HG02610 (cell line): ENCODE measurements around the gene NEU4.

ENCODE experiments used
- ATAC-seq: cut with Tn5 transposase; IDR thresholded peaks from one replicate; pipeline ENCODE4 v1.9.1; 2021; ENCODE audit warnings: mild to moderate bottlenecking, moderate library complexity; ENCODE audit not compliant: unreplicated experiment

The NEU4 gene

GRCh38 chr2:241849616-241850543, 40.9 kb downstream of the NEU4 start:
- ATAC-seq, result no peak

GRCh38 chr2:241850544-241851324, 41.7 kb downstream of the NEU4 start:
- no peak for ATAC-seq

GRCh38 chr2:241851325-241852115, 42.5 kb downstream of the NEU4 start:
- ATAC-seq, result no peak

- ATAC-seq, result no peak
Measured at GRCh38 chr2:241852116-241852980, 43.4 kb downstream of the NEU4 start.

GRCh38 chr2:241852981-241853631, 44.1 kb downstream of the NEU4 start:
- no peak for ATAC-seq

- no peak for ATAC-seq
Measured at GRCh38 chr2:241853651-241854341, 44.8 kb downstream of the NEU4 start.

GRCh38 chr2:241854342-241855244, 45.6 kb downstream of the NEU4 start:
- no peak for ATAC-seq

- ATAC-seq, result no peak
Measured at GRCh38 chr2:241855245-241855887, 46.4 kb downstream of the NEU4 start.

GRCh38 chr2:241855888-241856422, 47.0 kb downstream of the NEU4 start:
- ATAC-seq, result no peak

- no peak for ATAC-seq
Measured at GRCh38 chr2:241857041-241857541, 48.1 kb downstream of the NEU4 start.

- ATAC-seq, result no peak
Measured at GRCh38 chr2:241857572-241858121, 48.7 kb downstream of the NEU4 start.

GRCh38 chr2:241858206-241859016, 49.4 kb downstream of the NEU4 start, which contains the start of gene PDCD1:
Gene PDCD1, minus strand, starts transcription at chr2:241858894. Its CDS starts 56 bp downstream, at chr2:241858838.
- ATAC-seq, result no peak

GRCh38 chr2:241859017-241859435, 50.0 kb downstream of the NEU4 start:
- ATAC-seq, result no peak

- ATAC-seq, result no peak
Measured at GRCh38 chr2:241859436-241860183, 50.6 kb downstream of the NEU4 start.
